WERI-Rb-1 (cell line): ENCODE data around the gene GBX2.
A peak's percentile ranks its signal among the peaks of the same experiment; 100 is the strongest.

Experiments
- DNase-seq: peaks from one replicate; pipeline ENCODE4 v3.0.0-alpha.2; 2020
- H3K27ac ChIP-seq: fragments of 250-450 bp; sonication (Bioruptor Pico); 2 replicates; pipeline ENCODE4 v1.5.1; 2020; ENCODE audit warnings: mild to moderate bottlenecking, moderate library complexity
- H3K27me3 ChIP-seq: fragments of 250-450 bp; sonication (Bioruptor Pico); 2 replicates; pipeline ENCODE4 v1.5.1; 2021; ENCODE audit warnings: mild to moderate bottlenecking, low read depth, moderate library complexity; ENCODE audit not compliant: insufficient read depth, severe bottlenecking
- H3K36me3 ChIP-seq: fragments of 250-450 bp; sonication (Bioruptor Pico); 2 replicates; pipeline ENCODE4 v1.5.1; 2020; ENCODE audit warnings: mild to moderate bottlenecking, moderate library complexity
- H3K4me3 ChIP-seq: 2 replicates; pipeline ENCODE4 v1.5.1; 2011; ENCODE audit warnings: low read depth, mild to moderate bottlenecking, control low read depth, low read length
- H3K9me3 ChIP-seq: fragments of 250-450 bp; sonication (Bioruptor Pico); 2 replicates; pipeline ENCODE4 v1.5.1; 2021; ENCODE audit warnings: mild to moderate bottlenecking, moderate library complexity; ENCODE audit not compliant: severe bottlenecking
- CTCF ChIP-seq: IDR thresholded peaks from 2 replicates; pipeline ENCODE4 v1.5.1; 2011; ENCODE audit warnings: low read depth, mild to moderate bottlenecking, control low read depth, inconsistent platforms, low read length

Gene GBX2

GRCh38 chr2:236177604-236177966 lies 9.4 kb upstream of the GBX2 start:
- TF ChIP-seq CTCF = peak; percentile 96
- peak; percentile 82 for DNase-seq
- Histone ChIP-seq H3K4me3 (peak overlapping the region; percentile 65), H3K27ac (no peak overlapping the region), H3K27me3 (peaks cover 79% of the 10 kb centered on the region), H3K9me3 (peaks cover 4% of the 10 kb centered on the region), H3K36me3 (no peaks in the 10 kb centered on the region)

GRCh38 chr2:236176951-236177350 lies 8.8 kb upstream of the GBX2 start:
- H3K9me3 ChIP-seq = peaks cover 4% of the 10 kb centered on the region
- no peak overlapping the region for H3K4me3 ChIP-seq
- no peak for DNase-seq
- no peak for TF ChIP-seq CTCF
- peaks cover 82% of the 10 kb centered on the region for H3K27me3 ChIP-seq
- H3K36me3 ChIP-seq = no peaks in the 10 kb centered on the region
- no peak overlapping the region for H3K27ac ChIP-seq

- DNase-seq = peak; percentile 49
- Histone ChIP-seq H3K27me3 (peaks cover 83% of the 10 kb centered on the region), H3K36me3 (no peaks in the 10 kb centered on the region), H3K4me3 (no peak overlapping the region), H3K27ac (no peak overlapping the region), H3K9me3 (peaks cover 4% of the 10 kb centered on the region)
- TF ChIP-seq CTCF = peak; percentile 83
Observed at GRCh38 chr2:236176417-236176816, 8.2 kb upstream of the GBX2 start.

- no peak for TF ChIP-seq CTCF
- Histone ChIP-seq H3K36me3 (no peaks in the 10 kb centered on the region), H3K27ac (no peak overlapping the region), H3K9me3 (peaks cover 4% of the 10 kb centered on the region), H3K4me3 (no peak overlapping the region), H3K27me3 (peaks cover 86% of the 10 kb centered on the region)
- no peak for DNase-seq
Observed at GRCh38 chr2:236175548-236176150, 7.5 kb upstream of the GBX2 start.

GRCh38 chr2:236173729-236174607 lies 5.8 kb upstream of the GBX2 start:
- no peak for TF ChIP-seq CTCF
- Histone ChIP-seq H3K36me3 (no peaks in the 10 kb centered on the region), H3K9me3 (peaks cover 4% of the 10 kb centered on the region), H3K27me3 (peaks cover 87% of the 10 kb centered on the region), H3K27ac (no peak overlapping the region), H3K4me3 (no peak overlapping the region)
- no peak for DNase-seq
